ENCODE measurements around the gene RPUSD3.

GRCh38 chr3:9846931-9847488, 3.2 kb upstream of the RPUSD3 start:
- TF ChIP-seq REST (IDR thresholded peaks at IDR 0.05) (no peak), BHLHE40 (IDR thresholded peaks at IDR 0.05; ENCODE audit: low read depth, low read length) (no peak), EP300 (IDR thresholded peaks at IDR 0.05) (no peak), MAZ (IDR thresholded peaks at IDR 0.05; ENCODE audit: borderline replicate concordance, low read depth, low read length) (no peak), CTCF (IDR thresholded peaks at IDR 0.05) (no peak), TP53 (CRISPR knock-in tag; IDR thresholded peaks at IDR 0.05) (no peak), RCOR1 (IDR thresholded peaks at IDR 0.05; ENCODE audit: low read depth, low read length) (no peak)
